Measurements from ENCODE around the gene ANGPTL2.

Gene ANGPTL2

GRCh38 chr9:127098916-127099553 is 23.4 kb downstream of the ANGPTL2 start:
- no peak for TF ChIP-seq CTCF (IDR thresholded peaks at IDR 0.05; ENCODE audit: borderline replicate concordance, control extremely low read depth, extremely low read depth, insufficient read depth, missing control alignments)
- DNase-seq (ENCODE audit: low spot score), result no peak
- in situ Hi-C loops (cut with MboI; ENCODE audit: low sequenced_read_pairs, unreplicated experiment), result no loop called here

GRCh38 chr9:127097683-127098082 is 24.8 kb downstream of the ANGPTL2 start:
- DNase-seq (ENCODE audit: low spot score), result no peak
- TF ChIP-seq CTCF (IDR thresholded peaks at IDR 0.05; ENCODE audit: borderline replicate concordance, control extremely low read depth, extremely low read depth, insufficient read depth, missing control alignments), result no peak
- in situ Hi-C loops (cut with MboI; ENCODE audit: low sequenced_read_pairs, unreplicated experiment), result no loop called here

- DNase-seq (ENCODE audit: low spot score), result no peak
- no peak for TF ChIP-seq CTCF (IDR thresholded peaks at IDR 0.05; ENCODE audit: borderline replicate concordance, control extremely low read depth, extremely low read depth, insufficient read depth, missing control alignments)
- in situ Hi-C loops (cut with MboI; ENCODE audit: low sequenced_read_pairs, unreplicated experiment), result no loop called here
Measured at GRCh38 chr9:127096208-127096607, 26.2 kb downstream of the ANGPTL2 start.

- in situ Hi-C loops (cut with MboI; ENCODE audit: low sequenced_read_pairs, unreplicated experiment), result no loop called here
- no peak for DNase-seq (ENCODE audit: low spot score)
- TF ChIP-seq CTCF (IDR thresholded peaks at IDR 0.05; ENCODE audit: borderline replicate concordance, control extremely low read depth, extremely low read depth, insufficient read depth, missing control alignments), result no peak
Measured at GRCh38 chr9:127095411-127095810, 27.0 kb downstream of the ANGPTL2 start.

GRCh38 chr9:127093319-127094020 is 29.0 kb downstream of the ANGPTL2 start:
- no peak for TF ChIP-seq CTCF (IDR thresholded peaks at IDR 0.05; ENCODE audit: borderline replicate concordance, control extremely low read depth, extremely low read depth, insufficient read depth, missing control alignments)
- in situ Hi-C loops (cut with MboI; ENCODE audit: low sequenced_read_pairs, unreplicated experiment), result no loop called here
- no peak for DNase-seq (ENCODE audit: low spot score)

GRCh38 chr9:127092041-127092608 is 30.3 kb downstream of the ANGPTL2 start:
- no peak for DNase-seq (ENCODE audit: low spot score)
- no peak for TF ChIP-seq CTCF (IDR thresholded peaks at IDR 0.05; ENCODE audit: borderline replicate concordance, control extremely low read depth, extremely low read depth, insufficient read depth, missing control alignments)
- in situ Hi-C loops (cut with MboI; ENCODE audit: low sequenced_read_pairs, unreplicated experiment), result no loop called here

Measured in GM13976 (cell line).